GM18505 (cell line): ENCODE data around the gene DPH3.

ENCODE experiments used
- ATAC-seq: cut with Tn5 transposase; IDR thresholded peaks from one replicate; pipeline ENCODE4 v1.9.1; 2021; ENCODE audit not compliant: unreplicated experiment
- POLR2A ChIP-seq: IDR thresholded peaks from 4 replicates; pipeline ENCODE4 v1.6.1; 2011; ENCODE audit warnings: borderline replicate concordance; ENCODE audit not compliant: insufficient read depth, insufficient read length; ENCODE audit errors: extremely low read depth

Gene DPH3

GRCh38 chr3:16240229-16241023 is 24.3 kb downstream of the DPH3 start:
- TF ChIP-seq POLR2A = no peak
- no peak for ATAC-seq

DNA sequence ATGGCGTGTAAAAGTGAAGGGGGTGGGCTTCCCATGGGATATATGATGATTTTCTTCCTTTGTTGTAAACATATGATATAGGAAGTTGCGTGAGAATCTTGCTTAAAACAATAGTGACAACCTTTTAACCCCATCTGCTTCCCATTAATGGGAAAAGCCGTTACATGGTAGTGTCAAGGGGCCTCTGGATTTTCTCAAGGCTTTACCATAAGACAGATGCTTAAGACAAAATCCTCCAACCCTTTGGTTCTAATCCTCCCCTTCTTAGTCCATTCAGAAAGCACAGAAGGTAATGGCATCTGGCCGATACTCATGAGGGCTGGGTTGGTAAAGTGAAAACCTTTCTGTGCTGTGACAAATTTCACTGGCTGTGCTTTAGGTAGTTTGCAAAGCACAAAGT is 25.0 kb downstream of the DPH3 start:
- no peak for ATAC-seq
- no peak for TF ChIP-seq POLR2A

GRCh38 chr3:16239086-16239770 is 25.5 kb downstream of the DPH3 start:
- TF ChIP-seq POLR2A = no peak
- no peak for ATAC-seq

DNA sequence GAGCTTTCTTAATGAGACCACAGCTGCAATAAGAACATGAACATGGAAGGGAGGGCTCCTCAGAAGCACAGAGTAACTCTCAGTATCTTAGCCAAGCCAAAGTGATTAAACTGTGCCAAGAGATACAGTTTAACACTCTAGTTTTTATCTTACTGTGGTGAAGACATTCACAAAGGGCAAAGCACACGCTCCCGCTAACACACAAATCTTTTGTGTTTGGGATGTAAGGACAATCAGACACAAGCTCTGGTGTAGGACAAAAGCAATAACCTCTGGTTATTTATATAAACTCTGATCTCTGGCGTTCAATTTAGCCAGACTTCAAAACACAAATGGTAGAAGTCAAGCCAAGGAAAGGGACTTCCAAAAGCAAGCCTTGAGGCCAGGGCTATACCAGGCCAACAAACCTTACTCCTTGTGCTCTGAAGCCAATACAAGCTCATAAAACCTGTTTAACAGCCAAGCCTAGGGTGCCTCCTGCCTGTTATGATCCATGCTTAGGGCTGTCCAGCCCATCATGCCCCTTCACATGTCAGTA is 27.8 kb downstream of the DPH3 start:
- no peak for ATAC-seq

GRCh38 chr3:16236030-16236639 is 28.6 kb downstream of the DPH3 start:
- TF ChIP-seq POLR2A = no peak
- ATAC-seq = no peak

More for the DNA sequence above, 27.8 kb downstream of the DPH3 start:
- no peak for TF ChIP-seq POLR2A

DNA sequence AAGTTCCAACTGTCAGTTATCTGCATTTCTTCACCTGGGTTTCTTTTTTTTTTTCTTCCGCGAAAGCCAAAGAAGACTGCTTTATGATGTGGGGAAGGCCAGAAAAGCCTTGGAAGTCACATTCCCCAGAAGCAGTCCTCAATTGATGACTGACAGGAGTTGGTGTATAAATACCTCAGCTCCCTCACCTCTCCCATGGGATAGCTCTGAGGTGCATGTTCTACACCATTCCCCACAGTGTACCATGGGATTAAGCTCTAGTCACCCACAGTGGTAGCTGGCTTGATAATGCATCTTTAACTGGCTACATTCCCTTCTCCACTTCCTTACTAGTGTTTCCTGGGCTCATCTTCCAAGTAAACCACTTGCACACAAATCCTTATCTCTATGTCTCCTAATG is 30.5 kb downstream of the DPH3 start:
- TF ChIP-seq POLR2A = no peak
- no peak for ATAC-seq

DNA sequence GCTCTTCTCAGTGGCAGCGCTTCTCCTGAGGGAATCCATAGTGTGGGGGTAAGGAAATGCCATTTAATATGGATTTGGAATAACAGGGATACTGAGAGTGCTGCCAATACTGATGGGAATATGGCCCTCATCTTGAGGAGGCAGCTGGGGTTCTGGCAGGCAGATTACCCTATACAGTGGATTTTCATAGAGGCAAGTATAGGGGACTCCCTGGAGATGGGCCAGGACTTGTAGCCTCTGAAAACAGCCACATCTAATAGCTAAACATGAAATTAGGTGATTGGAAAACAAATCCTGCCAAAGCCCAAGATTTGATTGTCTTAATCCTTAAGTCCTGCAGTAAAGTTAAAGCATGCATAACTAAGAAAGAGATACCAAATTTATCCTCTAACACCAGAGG is 30.9 kb downstream of the DPH3 start:
- TF ChIP-seq POLR2A = no peak
- no peak for ATAC-seq

DNA sequence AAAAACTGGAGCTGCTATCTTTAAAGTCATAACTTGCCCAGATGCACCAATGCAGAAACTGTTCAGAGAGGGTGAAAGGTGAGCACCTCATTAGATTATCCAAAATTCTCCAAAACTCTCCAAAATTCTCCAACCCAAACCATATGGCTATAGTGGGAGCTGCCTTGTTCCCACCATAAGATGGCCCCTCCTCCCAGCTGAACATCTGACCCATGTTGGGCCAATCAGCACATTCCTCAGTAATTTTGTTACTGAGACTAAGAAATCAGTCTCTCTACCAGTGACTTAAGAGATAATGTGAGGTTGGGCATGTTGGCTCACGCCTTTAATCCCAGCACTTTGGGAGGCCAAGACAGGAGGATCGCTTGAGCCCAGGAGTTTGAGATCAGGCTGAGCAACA is 32.8 kb downstream of the DPH3 start:
- no peak for ATAC-seq
- TF ChIP-seq POLR2A = no peak

GRCh38 chr3:16229681-16230080 is 35.1 kb downstream of the DPH3 start:
- TF ChIP-seq POLR2A = no peak
- ATAC-seq = no peak

DNA sequence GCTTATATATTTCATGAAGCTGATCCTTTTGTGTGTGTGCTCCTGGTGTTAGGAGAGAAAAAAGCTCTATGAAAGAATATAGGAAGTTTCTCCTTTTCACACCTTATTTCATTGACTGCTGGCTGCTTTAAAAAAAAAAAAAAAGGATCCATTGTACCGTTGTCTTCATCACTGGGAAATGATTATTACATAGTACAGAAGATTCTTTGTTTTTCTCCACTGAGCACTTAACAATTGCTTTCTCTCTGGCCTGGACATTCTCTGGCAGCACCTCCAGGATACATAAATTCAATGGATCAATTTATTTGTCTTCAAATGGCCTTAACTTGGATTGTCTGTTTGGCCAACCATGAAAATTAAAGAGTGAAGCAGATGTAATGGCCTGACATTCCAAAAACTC is 37.2 kb downstream of the DPH3 start:
- no peak for ATAC-seq
- no peak for TF ChIP-seq POLR2A

DNA sequence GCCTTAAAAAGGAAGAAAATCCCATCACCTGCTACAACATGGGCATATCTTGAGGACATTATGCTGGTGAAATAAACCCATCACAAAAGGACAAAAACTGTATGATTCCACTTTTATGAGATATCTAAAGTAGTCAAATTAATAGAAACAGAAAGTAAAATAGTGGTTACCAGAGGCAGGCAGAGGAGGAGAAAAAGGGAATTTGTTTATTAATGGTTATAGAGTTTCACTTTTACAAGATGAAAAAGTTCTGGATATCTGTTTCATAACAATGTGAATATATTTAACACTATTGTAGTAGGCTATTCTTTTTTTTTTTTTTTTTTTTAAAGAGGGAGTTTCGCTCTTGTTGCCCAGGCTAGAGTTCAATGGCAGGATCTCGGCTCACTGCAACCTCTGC is 40.4 kb downstream of the DPH3 start:
- TF ChIP-seq POLR2A = no peak

DNA sequence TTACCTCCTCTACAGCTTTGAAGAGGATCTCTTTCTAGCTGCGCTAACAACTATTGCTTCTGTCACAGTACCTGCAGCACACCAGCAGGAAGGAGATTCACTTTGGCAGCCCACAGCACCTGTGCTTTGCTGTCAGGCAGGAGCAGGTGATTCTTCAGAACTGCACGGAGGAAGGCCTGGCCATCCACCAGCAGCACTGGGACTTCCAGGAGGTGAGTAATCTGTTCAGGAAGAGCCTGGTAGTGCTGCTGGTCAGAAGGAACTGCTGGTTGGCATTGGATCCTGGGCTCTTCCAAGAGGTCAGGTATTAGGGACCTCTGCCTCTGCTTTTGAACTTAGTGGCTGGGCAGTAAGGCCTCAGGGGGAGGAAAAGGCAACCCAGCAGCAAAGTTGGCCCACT is 42.2 kb downstream of the DPH3 start:
- TF ChIP-seq POLR2A = no peak
- no peak for ATAC-seq

More for the DNA sequence above, 40.4 kb downstream of the DPH3 start:
- ATAC-seq = no peak

GRCh38 chr3:16221990-16222389 is 42.8 kb downstream of the DPH3 start:
- ATAC-seq = no peak
- TF ChIP-seq POLR2A = no peak
